WTC11 (cell line): Measurements from ENCODE around the gene PHF10. TPM values are rescaled to one million over a fixed set of nuclear protein-coding genes. Genes with fewer than 3 reads are reported as not detected.

Experiments
- ATAC-seq: fragments of 200-7000 bp; cut with Tn5 transposase; 2 replicates; pipeline ENCODE4 v1.10.0; 2021; ENCODE audit warnings: mild to moderate bottlenecking, moderate library complexity
- CTCF ChIA-PET: fragments of 300-600 bp; sonication (Branson Sonifier 250); formaldehyde crosslinking; loops from one replicate; lab custom pipeline; 2021; ENCODE audit warnings: antibody characterized with exemption; lab: Charles Lee
- POLR2A ChIA-PET: fragments of 350-600 bp; sonication (Branson Sonifier 250); formaldehyde crosslinking; loops from one replicate; lab custom pipeline; 2021; ENCODE audit warnings: antibody characterized with exemption; lab: Charles Lee
- DNase-seq: peaks from one replicate; pipeline ENCODE4 v3.0.0; 2021; ENCODE audit warnings: low spot score
- H3K27ac Mint-ChIP-seq: 2 replicates; pipeline ENCODE4 v1.8.0; 2021; ENCODE audit warnings: mixed read lengths
- H3K27me3 Mint-ChIP-seq: 2 replicates; pipeline ENCODE4 v1.8.0; 2021; ENCODE audit warnings: low read depth, mild to moderate bottlenecking, moderate library complexity, mixed read lengths
- H3K36me3 Mint-ChIP-seq: 2 replicates; pipeline ENCODE4 v1.8.0; 2021; ENCODE audit warnings: mixed read lengths
- H3K4me1 Mint-ChIP-seq: 2 replicates; pipeline ENCODE4 v1.8.0; 2022; ENCODE audit warnings: mixed read lengths
- H3K4me3 Mint-ChIP-seq: 2 replicates; pipeline ENCODE4 v1.8.0; 2021; ENCODE audit warnings: mild to moderate bottlenecking, moderate library complexity, mixed read lengths
- H3K9me3 Mint-ChIP-seq: 2 replicates; pipeline ENCODE4 v1.8.0; 2021; ENCODE audit warnings: mixed read lengths
- CREM ChIP-seq: sonication (generic); formaldehyde crosslinking; IDR thresholded peaks from 2 replicates; pipeline ENCODE4 v1.8.1; 2022; ENCODE audit warnings: mild to moderate bottlenecking, missing genetic modification reagents, moderate library complexity
- FOXJ3 ChIP-seq: sonication (generic); formaldehyde crosslinking; IDR thresholded peaks from 2 replicates; pipeline ENCODE4 v1.9.0; 2021; ENCODE audit warnings: missing genetic modification reagents, mild to moderate bottlenecking, borderline replicate concordance
- FOXP1 ChIP-seq: sonication (generic); formaldehyde crosslinking; IDR thresholded peaks from 2 replicates; pipeline ENCODE4 v1.8.0; 2022; ENCODE audit warnings: missing genetic modification reagents, mild to moderate bottlenecking, moderate library complexity, borderline replicate concordance
- JAZF1 ChIP-seq: fragments of 250-450 bp; sonication (Bioruptor Pico); IDR thresholded peaks from 2 replicates; pipeline ENCODE4 v1.9.0; 2021; ENCODE audit warnings: moderate library complexity, mild to moderate bottlenecking, inconsistent platforms
- JUN ChIP-seq: sonication (generic); formaldehyde crosslinking; IDR thresholded peaks from 2 replicates; pipeline ENCODE4 v1.8.0; 2023; ENCODE audit warnings: mild to moderate bottlenecking, missing genetic modification reagents
- NFE2L1 ChIP-seq: sonication (generic); formaldehyde crosslinking; IDR thresholded peaks from 2 replicates; pipeline ENCODE4 v1.8.1; 2023; ENCODE audit warnings: missing genetic modification reagents
- NFYB ChIP-seq: sonication (generic); formaldehyde crosslinking; conservative IDR thresholded peaks from 2 replicates; pipeline ENCODE4 v1.8.0; 2022; ENCODE audit warnings: low read depth, missing genetic modification reagents
- NR1H2 ChIP-seq: sonication (generic); formaldehyde crosslinking; IDR thresholded peaks from 2 replicates; pipeline ENCODE4 v1.9.0; 2021; ENCODE audit warnings: mild to moderate bottlenecking, moderate library complexity, missing genetic modification reagents
- SP1 ChIP-seq: sonication (generic); formaldehyde crosslinking; conservative IDR thresholded peaks from 2 replicates; pipeline ENCODE4 v1.8.1; 2022; ENCODE audit warnings: missing genetic modification reagents
- TEAD1 ChIP-seq: sonication (generic); formaldehyde crosslinking; IDR thresholded peaks from 2 replicates; pipeline ENCODE4 v1.8.0; 2022; ENCODE audit warnings: mild to moderate bottlenecking, missing genetic modification reagents
- TEAD4 ChIP-seq: sonication (generic); formaldehyde crosslinking; IDR thresholded peaks from 2 replicates; pipeline ENCODE4 v1.8.0; 2022; ENCODE audit warnings: mild to moderate bottlenecking, missing genetic modification reagents
- ZNF396 ChIP-seq: fragments of 250-450 bp; sonication (Bioruptor Pico); IDR thresholded peaks from 2 replicates; pipeline ENCODE4 v1.8.0; 2021; ENCODE audit warnings: mild to moderate bottlenecking, moderate library complexity, borderline replicate concordance
- ZNF423 ChIP-seq: fragments of 250-450 bp; sonication (Bioruptor Pico); IDR thresholded peaks from 2 replicates; pipeline ENCODE4 v2.1.2; 2022; ENCODE audit warnings: mild to moderate bottlenecking, moderate library complexity
- total RNA-seq: library from RNA; stranded (reverse); gene quantifications from 3 replicates; pipeline ENCODE4 v1.2.3, GENCODE V29; 2021
- TF ChIP-seq, protein P1 (sequence below): sonication (generic); formaldehyde crosslinking; IDR thresholded peaks from 2 replicates; pipeline ENCODE4 v1.8.1; 2022; ENCODE audit warnings: low read depth, missing genetic modification reagents, borderline replicate concordance
- TF ChIP-seq, protein P2 (sequence below): fragments of 250-450 bp; sonication (Bioruptor Pico); conservative IDR thresholded peaks from 2 replicates; pipeline ENCODE4 v1.9.0; 2021; ENCODE audit warnings: mild to moderate bottlenecking
- TF ChIP-seq, protein P3 (sequence below): sonication (generic); formaldehyde crosslinking; IDR thresholded peaks from 2 replicates; pipeline ENCODE4 v1.8.1; 2022; ENCODE audit warnings: mild to moderate bottlenecking, missing genetic modification reagents, moderate library complexity, borderline replicate concordance
- TF ChIP-seq, protein P4 (sequence below): fragments of 250-450 bp; sonication (Bioruptor Pico); IDR thresholded peaks from 2 replicates; pipeline ENCODE4 v1.9.0; 2021; ENCODE audit warnings: moderate library complexity, mild to moderate bottlenecking, inconsistent platforms, borderline replicate concordance
- TF ChIP-seq, protein P5 (sequence below): sonication (generic); formaldehyde crosslinking; IDR thresholded peaks from 2 replicates; pipeline ENCODE4 v1.8.0; 2023; ENCODE audit warnings: mild to moderate bottlenecking, missing genetic modification reagents
- TF ChIP-seq, protein P6 (sequence below): sonication (generic); formaldehyde crosslinking; IDR thresholded peaks from 2 replicates; pipeline ENCODE4 v1.8.1; 2022; ENCODE audit warnings: mild to moderate bottlenecking, moderate library complexity, missing genetic modification reagents
- TF ChIP-seq, protein P7 (sequence below): sonication (generic); formaldehyde crosslinking; IDR thresholded peaks from 2 replicates; pipeline ENCODE4 v1.8.1; 2023; ENCODE audit warnings: mild to moderate bottlenecking, missing genetic modification reagents

PHF10 gene
- total RNA-seq, 1 experiment from 2014 or later: 39.3 TPM

DNA sequence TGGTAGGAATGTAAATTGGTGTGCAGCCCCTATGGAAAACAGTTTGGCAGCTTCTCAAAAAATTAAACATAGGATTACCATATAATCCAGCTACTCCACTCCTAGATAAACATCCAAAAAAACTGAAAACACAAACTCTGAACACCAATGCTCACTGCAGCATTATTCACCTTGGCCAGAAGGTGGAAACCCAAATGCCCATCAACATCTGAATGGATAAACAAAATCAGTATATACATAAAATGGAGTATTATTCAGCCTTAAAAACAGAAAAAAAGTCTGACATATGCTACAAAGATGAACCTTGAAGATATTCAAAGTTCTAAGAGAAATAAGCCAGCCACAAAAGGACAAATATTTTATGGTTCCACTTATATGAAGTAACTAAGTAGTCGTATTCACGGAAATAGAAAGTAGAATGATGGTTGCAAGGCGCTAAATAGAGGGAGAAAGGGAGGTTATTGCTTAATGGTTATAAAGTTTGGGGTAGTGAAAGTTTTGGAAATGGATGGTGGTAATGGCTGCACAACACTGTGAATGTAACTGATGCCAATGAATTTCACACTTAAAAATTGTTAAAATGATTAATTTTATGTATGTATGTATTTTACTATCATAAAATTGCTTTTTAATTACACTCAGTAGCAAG lies 4.0 kb downstream of the PHF10 start:
- Mint-ChIP-seq H3K9me3 (no peaks in the 10 kb centered on the region), H3K27me3 (peaks cover 8% of the 10 kb centered on the region), H3K27ac (no peak overlapping the region), H3K4me3 (no peak overlapping the region), H3K36me3 (peaks cover 13% of the 10 kb centered on the region), H3K4me1 (peaks cover 26% of the 10 kb centered on the region)
- ChIA-PET POLR2A (interaction anchor here (0.7 kb wide), 1 partner anchor 17 kb away, joined by 3 read pairs; no protein-coding TSS in a partner anchor), CTCF (interaction anchor here (1.2 kb wide), 1 partner anchor 70 kb away, joined by 3 read pairs; no protein-coding TSS in a partner anchor)
- DNase-seq (no peak), ATAC-seq (no peak)
- TF ChIP-seq SP1 (CRISPR knock-in tag) (no peak), TEAD1 (no peak), NFYB (CRISPR knock-in tag) (no peak), ZNF396 (no peak), FOXJ3 (CRISPR knock-in tag) (no peak), JAZF1 (CRISPR knock-in tag) (no peak)
- TF ChIP-seq, protein P1, sequence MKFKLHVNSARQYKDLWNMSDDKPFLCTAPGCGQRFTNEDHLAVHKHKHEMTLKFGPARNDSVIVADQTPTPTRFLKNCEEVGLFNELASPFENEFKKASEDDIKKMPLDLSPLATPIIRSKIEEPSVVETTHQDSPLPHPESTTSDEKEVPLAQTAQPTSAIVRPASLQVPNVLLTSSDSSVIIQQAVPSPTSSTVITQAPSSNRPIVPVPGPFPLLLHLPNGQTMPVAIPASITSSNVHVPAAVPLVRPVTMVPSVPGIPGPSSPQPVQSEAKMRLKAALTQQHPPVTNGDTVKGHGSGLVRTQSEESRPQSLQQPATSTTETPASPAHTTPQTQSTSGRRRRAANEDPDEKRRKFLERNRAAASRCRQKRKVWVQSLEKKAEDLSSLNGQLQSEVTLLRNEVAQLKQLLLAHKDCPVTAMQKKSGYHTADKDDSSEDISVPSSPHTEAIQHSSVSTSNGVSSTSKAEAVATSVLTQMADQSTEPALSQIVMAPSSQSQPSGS: no peak
- TF ChIP-seq, protein P2, sequence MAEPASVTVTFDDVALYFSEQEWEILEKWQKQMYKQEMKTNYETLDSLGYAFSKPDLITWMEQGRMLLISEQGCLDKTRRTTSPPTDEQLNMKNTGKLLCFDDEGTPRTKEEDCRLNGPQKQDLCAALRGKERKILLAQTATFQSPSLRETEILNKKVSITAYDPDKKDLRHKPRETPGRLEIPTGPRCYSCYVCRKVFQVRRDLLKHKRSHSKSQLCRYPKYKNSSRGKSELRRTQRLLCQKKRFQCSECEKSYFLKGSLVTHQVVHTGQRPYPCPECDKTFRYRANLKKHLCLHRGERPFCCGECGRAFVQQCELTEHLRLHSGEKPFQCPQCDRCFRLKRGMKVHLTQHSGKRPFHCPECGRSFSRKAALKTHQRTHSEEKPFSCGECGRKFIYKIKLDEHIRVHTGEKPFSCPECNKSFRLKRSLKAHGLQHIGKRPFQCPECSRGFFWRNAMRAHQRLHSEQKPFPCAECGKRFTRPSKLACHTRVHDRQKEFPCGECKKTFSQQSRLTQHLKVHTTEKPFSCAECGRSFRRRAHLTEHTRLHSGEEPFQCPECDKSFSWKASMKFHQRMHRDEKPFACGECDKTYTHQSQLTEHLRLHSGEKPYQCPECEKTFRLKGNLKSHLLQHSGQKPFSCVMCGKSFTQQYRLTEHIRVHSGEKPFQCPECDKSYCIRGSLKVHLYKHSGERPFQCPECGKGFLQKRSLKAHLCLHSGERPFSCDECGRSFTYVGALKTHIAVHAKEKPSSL (CRISPR knock-in tag): no peak
- TF ChIP-seq, protein P3, sequence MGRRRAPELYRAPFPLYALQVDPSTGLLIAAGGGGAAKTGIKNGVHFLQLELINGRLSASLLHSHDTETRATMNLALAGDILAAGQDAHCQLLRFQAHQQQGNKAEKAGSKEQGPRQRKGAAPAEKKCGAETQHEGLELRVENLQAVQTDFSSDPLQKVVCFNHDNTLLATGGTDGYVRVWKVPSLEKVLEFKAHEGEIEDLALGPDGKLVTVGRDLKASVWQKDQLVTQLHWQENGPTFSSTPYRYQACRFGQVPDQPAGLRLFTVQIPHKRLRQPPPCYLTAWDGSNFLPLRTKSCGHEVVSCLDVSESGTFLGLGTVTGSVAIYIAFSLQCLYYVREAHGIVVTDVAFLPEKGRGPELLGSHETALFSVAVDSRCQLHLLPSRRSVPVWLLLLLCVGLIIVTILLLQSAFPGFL: no peak

DNA sequence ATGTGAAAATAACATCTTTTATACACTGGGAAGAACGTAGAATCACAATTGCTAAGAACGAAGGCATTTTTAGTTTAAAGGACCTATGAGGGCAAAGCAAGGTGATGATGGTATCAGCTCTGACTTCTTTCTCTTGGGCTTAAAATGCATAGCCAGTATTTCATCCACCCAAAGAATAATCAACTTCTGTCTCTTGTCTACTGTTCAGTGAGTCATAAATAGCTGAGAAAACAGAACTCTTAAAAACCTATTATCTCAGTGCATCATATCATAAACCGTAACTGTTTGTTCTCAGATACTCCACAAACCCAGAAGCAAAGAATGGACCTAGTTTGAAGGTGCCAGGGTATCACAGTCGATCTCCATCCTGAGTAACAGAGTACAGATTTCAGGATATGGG lies 5.2 kb downstream of the PHF10 start:
- no peak for DNase-seq
- TF ChIP-seq NR1H2 (CRISPR knock-in tag): no peak
- no peak for TF ChIP-seq CREM (CRISPR knock-in tag)
- TF ChIP-seq, protein P4, sequence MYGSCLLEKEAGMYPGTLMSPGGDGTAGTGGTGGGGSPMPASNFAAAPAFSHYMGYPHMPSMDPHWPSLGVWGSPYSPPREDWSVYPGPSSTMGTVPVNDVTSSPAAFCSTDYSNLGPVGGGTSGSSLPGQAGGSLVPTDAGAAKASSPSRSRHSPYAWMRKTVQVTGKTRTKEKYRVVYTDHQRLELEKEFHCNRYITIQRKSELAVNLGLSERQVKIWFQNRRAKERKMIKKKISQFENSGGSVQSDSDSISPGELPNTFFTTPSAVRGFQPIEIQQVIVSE (CRISPR knock-in tag): no peak
- TF ChIP-seq, protein P5, sequence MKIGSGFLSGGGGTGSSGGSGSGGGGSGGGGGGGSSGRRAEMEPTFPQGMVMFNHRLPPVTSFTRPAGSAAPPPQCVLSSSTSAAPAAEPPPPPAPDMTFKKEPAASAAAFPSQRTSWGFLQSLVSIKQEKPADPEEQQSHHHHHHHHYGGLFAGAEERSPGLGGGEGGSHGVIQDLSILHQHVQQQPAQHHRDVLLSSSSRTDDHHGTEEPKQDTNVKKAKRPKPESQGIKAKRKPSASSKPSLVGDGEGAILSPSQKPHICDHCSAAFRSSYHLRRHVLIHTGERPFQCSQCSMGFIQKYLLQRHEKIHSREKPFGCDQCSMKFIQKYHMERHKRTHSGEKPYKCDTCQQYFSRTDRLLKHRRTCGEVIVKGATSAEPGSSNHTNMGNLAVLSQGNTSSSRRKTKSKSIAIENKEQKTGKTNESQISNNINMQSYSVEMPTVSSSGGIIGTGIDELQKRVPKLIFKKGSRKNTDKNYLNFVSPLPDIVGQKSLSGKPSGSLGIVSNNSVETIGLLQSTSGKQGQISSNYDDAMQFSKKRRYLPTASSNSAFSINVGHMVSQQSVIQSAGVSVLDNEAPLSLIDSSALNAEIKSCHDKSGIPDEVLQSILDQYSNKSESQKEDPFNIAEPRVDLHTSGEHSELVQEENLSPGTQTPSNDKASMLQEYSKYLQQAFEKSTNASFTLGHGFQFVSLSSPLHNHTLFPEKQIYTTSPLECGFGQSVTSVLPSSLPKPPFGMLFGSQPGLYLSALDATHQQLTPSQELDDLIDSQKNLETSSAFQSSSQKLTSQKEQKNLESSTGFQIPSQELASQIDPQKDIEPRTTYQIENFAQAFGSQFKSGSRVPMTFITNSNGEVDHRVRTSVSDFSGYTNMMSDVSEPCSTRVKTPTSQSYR (CRISPR knock-in tag): no peak
- no peak for TF ChIP-seq NFE2L1 (CRISPR knock-in tag)
- TF ChIP-seq, protein P6, sequence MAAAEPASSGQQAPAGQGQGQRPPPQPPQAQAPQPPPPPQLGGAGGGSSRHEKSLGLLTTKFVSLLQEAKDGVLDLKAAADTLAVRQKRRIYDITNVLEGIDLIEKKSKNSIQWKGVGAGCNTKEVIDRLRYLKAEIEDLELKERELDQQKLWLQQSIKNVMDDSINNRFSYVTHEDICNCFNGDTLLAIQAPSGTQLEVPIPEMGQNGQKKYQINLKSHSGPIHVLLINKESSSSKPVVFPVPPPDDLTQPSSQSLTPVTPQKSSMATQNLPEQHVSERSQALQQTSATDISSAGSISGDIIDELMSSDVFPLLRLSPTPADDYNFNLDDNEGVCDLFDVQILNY: no peak
- TF ChIP-seq ZNF423 (CRISPR knock-in tag): no peak
- no peak for TF ChIP-seq ZNF396
- TF ChIP-seq FOXP1 (CRISPR knock-in tag): no peak
- TF ChIP-seq, protein P7, sequence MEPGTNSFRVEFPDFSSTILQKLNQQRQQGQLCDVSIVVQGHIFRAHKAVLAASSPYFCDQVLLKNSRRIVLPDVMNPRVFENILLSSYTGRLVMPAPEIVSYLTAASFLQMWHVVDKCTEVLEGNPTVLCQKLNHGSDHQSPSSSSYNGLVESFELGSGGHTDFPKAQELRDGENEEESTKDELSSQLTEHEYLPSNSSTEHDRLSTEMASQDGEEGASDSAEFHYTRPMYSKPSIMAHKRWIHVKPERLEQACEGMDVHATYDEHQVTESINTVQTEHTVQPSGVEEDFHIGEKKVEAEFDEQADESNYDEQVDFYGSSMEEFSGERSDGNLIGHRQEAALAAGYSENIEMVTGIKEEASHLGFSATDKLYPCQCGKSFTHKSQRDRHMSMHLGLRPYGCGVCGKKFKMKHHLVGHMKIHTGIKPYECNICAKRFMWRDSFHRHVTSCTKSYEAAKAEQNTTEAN (CRISPR knock-in tag): no peak
- no peak for TF ChIP-seq JUN (CRISPR knock-in tag)
- TF ChIP-seq TEAD4: no peak
- peaks cover 23% of the 10 kb centered on the region for H3K4me1 Mint-ChIP-seq
- H3K27ac Mint-ChIP-seq: peak overlapping the region; percentile 65
- ATAC-seq: no peak
- H3K9me3 Mint-ChIP-seq: no peaks in the 10 kb centered on the region
- H3K27me3 Mint-ChIP-seq: peaks cover 8% of the 10 kb centered on the region
- H3K4me3 Mint-ChIP-seq: no peak overlapping the region
- peaks cover 24% of the 10 kb centered on the region for H3K36me3 Mint-ChIP-seq
- CTCF ChIA-PET: interaction anchor here (1.2 kb wide), 1 partner anchor 71 kb away, joined by 3 read pairs; no protein-coding TSS in a partner anchor
- POLR2A ChIA-PET: no interaction called here
